GM12875 (cell line): ENCODE data around the gene LINC00305.

Source experiments
- H3K4me3 ChIP-seq: one replicate; pipeline ENCODE4 v1.5.1; 2011; ENCODE audit warnings: low read depth, low read length, control low read depth
- TF ChIP-seq, protein P1 (sequence below): IDR thresholded peaks from 2 replicates; pipeline ENCODE4 v1.5.1; 2011; ENCODE audit warnings: low read depth, mild to moderate bottlenecking, control low read depth, inconsistent platforms, low read length, moderate library complexity, borderline replicate concordance; ENCODE audit not compliant: insufficient read depth

LINC00305 gene

DNA sequence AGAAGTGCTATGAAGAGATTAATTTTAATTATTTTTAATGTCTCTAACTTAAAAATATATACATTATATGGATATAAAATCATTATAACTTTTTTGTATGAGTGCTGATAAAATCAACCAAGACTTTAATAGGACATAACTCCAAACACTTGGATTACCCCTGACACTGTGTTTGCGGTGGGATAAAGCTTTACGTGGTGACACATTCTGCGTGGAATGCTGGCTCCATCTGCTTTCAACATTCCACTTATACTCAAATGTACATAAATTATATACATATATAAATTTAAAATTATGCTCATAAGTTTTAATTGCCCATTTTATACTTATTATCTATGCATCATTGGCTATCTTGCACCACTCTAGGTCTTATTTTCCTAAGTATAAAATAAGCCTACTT lies 30.5 kb downstream of the LINC00305 start:
- no peak overlapping the region for H3K4me3 ChIP-seq
- TF ChIP-seq, protein P1, sequence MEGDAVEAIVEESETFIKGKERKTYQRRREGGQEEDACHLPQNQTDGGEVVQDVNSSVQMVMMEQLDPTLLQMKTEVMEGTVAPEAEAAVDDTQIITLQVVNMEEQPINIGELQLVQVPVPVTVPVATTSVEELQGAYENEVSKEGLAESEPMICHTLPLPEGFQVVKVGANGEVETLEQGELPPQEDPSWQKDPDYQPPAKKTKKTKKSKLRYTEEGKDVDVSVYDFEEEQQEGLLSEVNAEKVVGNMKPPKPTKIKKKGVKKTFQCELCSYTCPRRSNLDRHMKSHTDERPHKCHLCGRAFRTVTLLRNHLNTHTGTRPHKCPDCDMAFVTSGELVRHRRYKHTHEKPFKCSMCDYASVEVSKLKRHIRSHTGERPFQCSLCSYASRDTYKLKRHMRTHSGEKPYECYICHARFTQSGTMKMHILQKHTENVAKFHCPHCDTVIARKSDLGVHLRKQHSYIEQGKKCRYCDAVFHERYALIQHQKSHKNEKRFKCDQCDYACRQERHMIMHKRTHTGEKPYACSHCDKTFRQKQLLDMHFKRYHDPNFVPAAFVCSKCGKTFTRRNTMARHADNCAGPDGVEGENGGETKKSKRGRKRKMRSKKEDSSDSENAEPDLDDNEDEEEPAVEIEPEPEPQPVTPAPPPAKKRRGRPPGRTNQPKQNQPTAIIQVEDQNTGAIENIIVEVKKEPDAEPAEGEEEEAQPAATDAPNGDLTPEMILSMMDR = no peak

DNA sequence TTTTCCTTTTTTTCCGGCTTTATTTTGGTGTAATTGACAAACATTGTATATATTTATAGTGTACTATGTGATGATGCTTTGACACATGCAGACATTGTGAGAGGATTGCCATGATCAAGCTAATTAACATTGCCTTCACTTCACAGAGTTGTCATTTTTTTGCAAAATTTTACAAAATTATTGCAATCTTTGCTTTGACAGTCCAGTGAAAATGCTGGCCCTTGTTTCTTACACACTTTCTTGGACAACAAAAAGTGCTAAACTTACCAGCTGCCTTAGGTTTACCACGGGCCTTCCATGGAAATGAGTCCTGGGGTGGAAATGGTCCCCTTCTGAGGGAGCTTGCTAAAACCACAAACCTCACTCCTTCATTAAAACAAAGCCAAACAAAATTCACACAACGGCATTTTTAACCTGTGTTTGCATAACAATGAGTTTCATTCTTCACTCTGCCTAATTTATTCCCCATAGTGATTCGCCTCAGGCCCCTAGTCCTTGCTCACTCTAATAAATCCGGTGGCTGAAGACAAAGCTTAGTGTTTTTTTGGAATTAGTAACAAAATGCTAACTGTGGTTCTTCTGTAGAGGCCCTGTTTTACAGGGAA lies 32.2 kb downstream of the LINC00305 start:
- no peak overlapping the region for H3K4me3 ChIP-seq
- TF ChIP-seq, protein P1 = no peak

- TF ChIP-seq, protein P1 = no peak
- no peak overlapping the region for H3K4me3 ChIP-seq
Measured at GRCh38 chr18:64115881-64116280, 33.0 kb downstream of the LINC00305 start.

DNA sequence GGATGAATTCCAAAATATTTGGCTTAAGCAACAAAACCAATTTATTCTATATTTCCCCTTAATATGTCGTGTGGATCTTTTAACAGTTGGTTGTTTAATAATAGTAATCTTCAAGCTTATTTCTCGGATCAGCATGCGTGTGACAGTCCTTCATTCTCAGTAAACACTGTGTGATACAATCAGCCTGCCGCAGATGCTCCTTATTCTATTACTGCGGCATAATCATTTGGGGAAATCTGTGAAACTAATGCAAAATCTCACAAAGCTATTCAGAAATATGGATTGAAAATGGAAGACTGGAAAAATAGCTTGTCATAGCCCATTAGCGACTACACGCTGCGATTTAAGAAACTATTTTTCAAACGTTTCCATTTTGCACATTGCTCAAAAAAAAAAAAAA lies 36.9 kb downstream of the LINC00305 start:
- TF ChIP-seq, protein P1 = no peak
- no peak overlapping the region for H3K4me3 ChIP-seq

- TF ChIP-seq, protein P1 = no peak
- H3K4me3 ChIP-seq = no peak overlapping the region
Measured at GRCh38 chr18:64110692-64111480, 38.0 kb downstream of the LINC00305 start.

DNA sequence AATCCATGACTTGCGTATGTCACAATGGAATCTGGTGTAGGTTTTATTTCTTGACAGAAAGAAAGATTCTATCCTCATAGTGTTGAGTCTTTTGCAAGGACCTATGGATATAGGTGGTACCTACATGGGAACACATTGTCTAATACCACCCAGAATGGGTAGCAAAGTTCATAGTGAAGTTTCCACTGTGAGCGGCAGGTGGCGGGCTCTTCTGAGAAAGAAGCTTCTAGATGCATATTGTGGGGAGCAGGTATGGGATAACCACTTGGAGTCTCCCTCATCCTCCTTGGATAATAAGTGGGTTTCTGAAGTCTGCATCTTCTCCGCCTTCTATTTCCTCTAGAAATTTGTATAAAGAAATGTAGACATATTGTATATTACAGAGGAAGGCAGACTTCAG lies 44.9 kb downstream of the LINC00305 start:
- TF ChIP-seq, protein P1 = no peak
- H3K4me3 ChIP-seq = no peak overlapping the region
